Mucosa of descending colon (tissue), 3 donors: ENCODE measurements around the gene RAD51AP1. TPM values are rescaled to one million over a fixed set of nuclear protein-coding genes. Genes with fewer than 3 reads are reported as not detected.
A peak's percentile ranks its signal among the peaks of the same experiment; 100 is the strongest.

Experiments
- ATAC-seq: fragments of 200-7000 bp; cut with Tn5 transposase; one replicate; pipeline ENCODE4 v1.9.1; 2020; ENCODE audit warnings: mild to moderate bottlenecking, moderate library complexity
- DNase-seq, 3 donors: peaks; one replicate each; pipeline ENCODE4 v3.0.0-alpha.2; 2020
- H3K36me3 ChIP-seq: fragments of 200-600 bp; one replicate; pipeline ENCODE4 v1.8.0; 2021; ENCODE audit warnings: low read depth, mild to moderate bottlenecking
- H3K4me1 ChIP-seq: fragments of 200-600 bp; one replicate; pipeline ENCODE4 v1.8.0; 2021; ENCODE audit warnings: low read depth, mild to moderate bottlenecking
- H3K4me3 ChIP-seq: fragments of 200-600 bp; one replicate; pipeline ENCODE4 v1.8.0; 2021; ENCODE audit warnings: mild to moderate bottlenecking
- H3K9me3 ChIP-seq: fragments of 200-600 bp; one replicate; pipeline ENCODE4 v1.8.0; 2021; ENCODE audit warnings: mild to moderate bottlenecking
- intact Hi-C, 2 donors: fragments of 100-400 bp; cut with DNase I in 1 of 2; cut with micrococcal nuclease in 1 of 2; formaldehyde crosslinking; loops; one replicate each; pipeline versions ENCODE4 v1.11.0 to v1.11.1; 2022; cut with DNase I, micrococcal nuclease
- long read RNA-seq, 2 donors: library from polyadenylated mRNA; unstranded; transcript quantifications; one replicate each; pipeline ENCODE4 v2.0.0, GENCODE V29; 2019 to 2021
- total RNA-seq, 3 donors: library from RNA; stranded (reverse); fragmentation: NEBNext Ultra II Directional in 2 of 3; extraction: Animal tissue kit (Norgen Biotek cat#: 25700) in 2 of 3; gene quantifications; one replicate each; pipeline versions ENCODE4 v1.2.1 to v1.2.4, GENCODE V29; 2021 to 2023
- TF ChIP-seq, protein P1 (sequence below): fragments of 200-600 bp; IDR thresholded peaks from one replicate; pipeline ENCODE4 v1.8.0; 2022; ENCODE audit warnings: antibody characterized with exemption, mild to moderate bottlenecking
- donor health status: DM: no; HTN: no; CAD: no; lungs with moderate emphysema.
- donor health status: DM: no; HTN: no; CAD: no.
- donor health status: DM: no; HTN: yes; CAD: no.

RAD51AP1 gene, protein sequence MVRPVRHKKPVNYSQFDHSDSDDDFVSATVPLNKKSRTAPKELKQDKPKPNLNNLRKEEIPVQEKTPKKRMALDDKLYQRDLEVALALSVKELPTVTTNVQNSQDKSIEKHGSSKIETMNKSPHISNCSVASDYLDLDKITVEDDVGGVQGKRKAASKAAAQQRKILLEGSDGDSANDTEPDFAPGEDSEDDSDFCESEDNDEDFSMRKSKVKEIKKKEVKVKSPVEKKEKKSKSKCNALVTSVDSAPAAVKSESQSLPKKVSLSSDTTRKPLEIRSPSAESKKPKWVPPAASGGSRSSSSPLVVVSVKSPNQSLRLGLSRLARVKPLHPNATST
- total RNA-seq: 10 to 100 TPM in 1 of 3 donors, 1 to 10 TPM in 2; 2.2 to 13.3 (median 4.4) TPM
- long read RNA-seq, donor 1: 0 reads
- long read RNA-seq, donor 2, partial matches to known transcripts: 9 of 10 reads
- long read RNA-seq, donor 2, other reads (novel, unspliced or antisense): 0 of 10 reads

DNA sequence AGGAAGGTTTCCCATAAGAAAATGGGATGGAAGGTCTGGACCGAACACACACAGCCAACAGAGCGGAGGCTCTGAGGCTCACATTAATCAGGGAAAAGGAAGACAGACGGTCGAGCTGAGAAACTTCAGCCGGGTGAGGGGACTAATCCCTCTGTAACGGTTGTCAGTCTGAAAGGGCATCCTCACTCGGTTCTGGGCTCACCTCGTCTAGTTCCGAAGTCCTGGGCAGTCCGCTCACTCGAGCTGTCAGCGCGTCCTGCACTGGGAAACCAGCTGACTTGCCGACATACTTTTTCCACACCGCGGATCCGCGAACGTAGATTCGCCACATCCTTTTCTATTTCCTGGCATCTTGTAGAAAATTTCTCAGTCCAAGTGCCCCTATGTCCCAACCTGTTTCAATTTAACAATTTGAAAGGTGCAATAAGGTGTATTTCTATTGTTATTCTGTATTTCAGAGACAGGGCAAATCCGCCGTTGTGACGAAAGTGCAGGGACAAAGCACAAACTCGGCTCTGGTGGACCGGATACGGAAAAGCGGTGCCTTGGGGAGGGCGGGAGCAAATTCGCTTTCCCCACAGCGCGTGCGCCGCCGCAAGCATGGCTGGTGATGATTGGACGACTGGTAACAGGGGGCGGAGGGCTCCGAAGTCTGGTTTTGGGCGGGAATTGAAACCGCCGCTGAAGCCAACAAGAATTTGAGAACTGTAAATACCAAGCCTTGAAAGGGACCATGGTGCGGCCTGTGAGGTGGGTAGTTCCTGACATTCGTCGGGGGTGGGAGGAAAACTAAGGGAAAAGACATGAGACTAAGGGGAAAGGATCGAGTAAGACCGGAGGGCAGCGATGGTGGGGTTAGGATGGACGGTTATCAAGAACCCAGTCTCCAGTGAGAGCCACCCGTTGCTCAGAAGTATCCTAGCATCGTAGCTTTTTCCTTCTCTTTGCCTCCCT lies at the start of gene RAD51AP1:
Gene RAD51AP1 (plus strand): TSS at position 684 of the 954 bp plus-strand sequence. CDS start 50 bp downstream, at position 734.
- H3K9me3 ChIP-seq: no peaks in the 10 kb centered on the region
- H3K4me1 ChIP-seq: peaks cover 22% of the 10 kb centered on the region
- peak within 1 kb of the TSS; percentile 54 for H3K4me3 ChIP-seq
- intact Hi-C loops: no loop called here
- ATAC-seq (peak; percentile 100), DNase-seq (peak; percentile 93 to 96 (median 95))
- TF ChIP-seq, protein P1, sequence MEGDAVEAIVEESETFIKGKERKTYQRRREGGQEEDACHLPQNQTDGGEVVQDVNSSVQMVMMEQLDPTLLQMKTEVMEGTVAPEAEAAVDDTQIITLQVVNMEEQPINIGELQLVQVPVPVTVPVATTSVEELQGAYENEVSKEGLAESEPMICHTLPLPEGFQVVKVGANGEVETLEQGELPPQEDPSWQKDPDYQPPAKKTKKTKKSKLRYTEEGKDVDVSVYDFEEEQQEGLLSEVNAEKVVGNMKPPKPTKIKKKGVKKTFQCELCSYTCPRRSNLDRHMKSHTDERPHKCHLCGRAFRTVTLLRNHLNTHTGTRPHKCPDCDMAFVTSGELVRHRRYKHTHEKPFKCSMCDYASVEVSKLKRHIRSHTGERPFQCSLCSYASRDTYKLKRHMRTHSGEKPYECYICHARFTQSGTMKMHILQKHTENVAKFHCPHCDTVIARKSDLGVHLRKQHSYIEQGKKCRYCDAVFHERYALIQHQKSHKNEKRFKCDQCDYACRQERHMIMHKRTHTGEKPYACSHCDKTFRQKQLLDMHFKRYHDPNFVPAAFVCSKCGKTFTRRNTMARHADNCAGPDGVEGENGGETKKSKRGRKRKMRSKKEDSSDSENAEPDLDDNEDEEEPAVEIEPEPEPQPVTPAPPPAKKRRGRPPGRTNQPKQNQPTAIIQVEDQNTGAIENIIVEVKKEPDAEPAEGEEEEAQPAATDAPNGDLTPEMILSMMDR: no peak
- no peaks in the 10 kb centered on the region for H3K36me3 ChIP-seq

DNA sequence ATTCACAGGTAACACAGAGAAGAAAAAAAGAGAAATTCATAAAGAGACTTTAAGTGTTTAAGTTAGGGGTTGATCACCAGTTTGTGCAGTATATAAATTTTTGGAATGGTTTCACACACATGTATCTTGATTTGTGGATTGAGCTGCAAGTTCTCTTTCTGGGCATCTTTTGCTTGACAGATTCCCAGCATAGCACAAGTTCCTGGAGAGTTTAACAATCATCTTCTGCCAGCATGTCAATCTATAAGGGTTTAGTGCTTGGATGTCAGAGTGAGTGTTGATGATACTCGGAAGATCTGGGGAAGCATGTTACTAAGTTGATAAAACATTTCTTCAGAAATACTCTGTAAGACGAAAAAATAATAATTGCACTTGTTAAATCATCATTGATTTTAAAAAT lies 49.1 kb upstream of the RAD51AP1 start:
- H3K4me1 ChIP-seq: no peaks in the 10 kb centered on the region

DNA sequence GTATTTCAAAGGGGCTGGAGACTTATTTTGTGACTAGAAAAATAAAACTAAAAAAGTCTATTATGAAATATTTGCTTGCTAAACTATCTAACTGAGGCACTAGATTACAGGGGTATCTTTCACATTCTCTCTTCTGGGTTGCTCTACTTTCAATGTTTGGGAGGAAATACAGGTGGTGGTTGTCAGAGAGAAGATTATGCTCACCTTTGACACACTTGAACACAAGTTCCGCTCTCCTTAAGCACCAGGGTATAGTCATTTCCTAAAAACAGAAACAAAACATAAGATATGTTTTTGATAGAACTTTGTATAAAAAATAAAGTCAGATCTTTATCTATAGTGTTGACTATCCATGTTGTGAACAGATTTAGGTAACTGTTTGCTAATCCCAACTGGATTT lies 47.7 kb upstream of the RAD51AP1 start:
- Histone ChIP-seq H3K36me3 (peaks cover 10% of the 10 kb centered on the region), H3K4me3 (no peak overlapping the region), H3K4me1 (no peaks in the 10 kb centered on the region), H3K9me3 (no peaks in the 10 kb centered on the region)
- ATAC-seq (no peak), DNase-seq (no peak)
- TF ChIP-seq, protein P1: no peak
- intact Hi-C loops: no loop called here

More for the DNA sequence above, 49.1 kb upstream of the RAD51AP1 start:
- Histone ChIP-seq H3K4me3 (no peak overlapping the region), H3K36me3 (peaks cover 10% of the 10 kb centered on the region), H3K9me3 (no peaks in the 10 kb centered on the region)
- TF ChIP-seq, protein P1: no peak
- ATAC-seq (no peak), DNase-seq (no peak)
- intact Hi-C loops: no loop called here

DNA sequence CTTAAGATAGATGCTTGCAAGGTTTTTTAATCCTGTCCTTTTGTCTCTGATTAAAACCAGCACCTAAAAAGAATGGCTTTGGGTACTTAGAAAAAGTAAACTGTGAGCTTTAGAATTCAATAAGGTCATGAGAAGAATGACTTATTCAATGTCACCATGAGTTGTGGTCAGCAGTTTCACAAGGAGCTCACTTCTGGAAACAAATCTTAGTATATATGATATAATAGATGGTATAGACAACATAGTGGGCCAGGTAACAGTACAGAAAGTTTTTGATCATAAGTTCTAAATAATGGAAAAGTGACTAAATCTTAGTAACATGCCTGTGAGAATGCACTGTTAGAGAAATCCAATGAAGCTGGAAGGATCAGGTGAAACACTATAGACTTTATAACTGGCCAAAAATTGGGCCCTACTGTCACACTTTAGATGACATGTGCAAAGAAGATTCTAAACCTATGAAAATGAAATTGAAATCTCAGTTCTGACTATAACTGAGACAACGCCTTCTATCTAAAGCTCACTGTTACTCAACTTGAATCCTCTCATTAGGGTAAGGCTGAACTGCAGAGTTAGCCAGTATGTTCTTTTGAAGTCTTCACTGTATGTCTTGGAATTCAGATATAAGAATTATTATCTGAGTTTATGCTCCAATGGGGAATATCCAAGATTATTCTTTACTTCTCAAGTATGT lies 42.4 kb upstream of the RAD51AP1 start:
- TF ChIP-seq, protein P1: no peak
- ATAC-seq (no peak), DNase-seq (no peak)
- Histone ChIP-seq H3K4me3 (no peak overlapping the region), H3K9me3 (no peaks in the 10 kb centered on the region), H3K4me1 (no peaks in the 10 kb centered on the region), H3K36me3 (no peaks in the 10 kb centered on the region)
- intact Hi-C loops: no loop called here

DNA sequence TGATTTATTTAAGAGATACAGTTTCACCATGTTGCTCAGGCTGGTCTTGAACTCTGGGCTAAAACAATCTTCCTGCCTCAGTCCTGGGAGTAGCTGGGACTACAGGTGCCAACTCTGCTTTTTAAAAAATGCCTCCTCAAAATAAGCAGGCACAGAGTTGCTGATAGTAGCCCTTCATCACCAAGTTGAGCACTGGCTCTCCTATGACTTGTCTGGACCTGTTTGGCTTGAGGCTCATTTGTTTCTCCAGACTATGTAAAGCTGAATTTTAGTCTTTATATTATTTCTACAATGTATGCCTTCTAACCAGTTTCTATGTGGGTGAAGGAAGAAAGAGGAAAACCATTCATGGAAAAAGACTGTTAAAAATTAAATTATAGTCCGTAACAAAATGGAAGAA lies 39.5 kb upstream of the RAD51AP1 start:
- no peak for ATAC-seq
- H3K36me3 ChIP-seq: no peaks in the 10 kb centered on the region

More for the DNA sequence above, 39.5 kb upstream of the RAD51AP1 start:
- Histone ChIP-seq H3K9me3 (no peaks in the 10 kb centered on the region), H3K4me1 (no peaks in the 10 kb centered on the region), H3K4me3 (no peak overlapping the region)
- TF ChIP-seq, protein P1: no peak
- intact Hi-C loops: no loop called here
- no peak for DNase-seq
